Right atrium auricular region (tissue), 2 donors: ENCODE data around the gene ANAPC2. TPM values are rescaled to one million over a fixed set of nuclear protein-coding genes. Genes with fewer than 3 reads are reported as not detected.
"Not testable (repeated sequence)": the region's sequence is repeated elsewhere in the genome, so short reads cannot be mapped to it uniquely, and the experiment has no call there.

Experiments used
- DNase-seq: peaks from one replicate; pipeline ENCODE4 v3.0.0-alpha.2; 2019; ENCODE audit warnings: low spot score
- H3K27ac ChIP-seq, 2 donors: fragments of 200-600 bp; sonication (generic); 1 replicate in 1 of 2; 2 replicates in 1 of 2; pipeline ENCODE4 v1.5.1; 2016 to 2019
- H3K27me3 ChIP-seq, 2 donors: fragments of 200-600 bp; sonication (generic); one replicate each; pipeline versions ENCODE4 v1.5.1 to v1.6.0; 2017 to 2019
- H3K36me3 ChIP-seq: fragments of 200-600 bp; sonication (generic); one replicate; pipeline ENCODE4 v1.5.1; 2016
- H3K4me1 ChIP-seq, 2 donors: fragments of 200-600 bp; sonication (generic); one replicate each; pipeline versions ENCODE4 v1.5.1 to v1.6.0; 2017 to 2019
- H3K4me3 ChIP-seq, 2 donors: fragments of 200-600 bp; sonication (generic); 1 replicate in 1 of 2; 2 replicates in 1 of 2; pipeline ENCODE4 v1.5.1; 2017 to 2019; ENCODE audit warnings: mild to moderate bottlenecking in 1 of 2, moderate library complexity in 1 of 2
- H3K9me3 ChIP-seq, 2 donors: fragments of 200-600 bp; sonication (generic); one replicate each; pipeline ENCODE4 v1.5.1; 2019
- CTCF ChIP-seq, 2 donors: fragments of 200-600 bp; sonication (generic); IDR thresholded peaks; one replicate each; pipeline ENCODE4 v1.5.1; 2019; ENCODE audit warnings: antibody characterized with exemption in 2 of 2
- total RNA-seq, 2 donors: library from RNA; depleted of rRNA; stranded (reverse); fragments of >200 nt; gene quantifications; one replicate each; pipeline ENCODE4 v1.1.0, GENCODE V29; 2016

The ANAPC2 gene
- total RNA-seq, 2 donors from 2014 or later = 10.8 to 12.1 TPM

- H3K36me3 ChIP-seq = no peaks in the 10 kb centered on the region
- peak within 1 kb of the TSS in 1 of 2 donors; percentile 21 for H3K4me3 ChIP-seq
- peaks cover 12 to 15% of the 10 kb centered on the region in 2 donors for H3K27me3 ChIP-seq
- H3K27ac ChIP-seq = no peak within 1 kb of the TSS
- peaks cover 0 to 8% of the 10 kb centered on the region in 2 donors for H3K4me1 ChIP-seq
- DNase-seq = no peak
- no peak for TF ChIP-seq CTCF (IDR thresholded peaks at IDR 0.05)
- no peaks in the 10 kb centered on the region for H3K9me3 ChIP-seq
Measured at GRCh38 chr9:137138722-137139467, 49.5 kb downstream of the ANAPC2 start, which contains the start of gene GRIN1. GRIN1 (plus strand) TSS chr9:137139154; CDS start chr9:137139487, 333 bp downstream.

- H3K27me3 ChIP-seq = peaks cover 12 to 15% of the 10 kb centered on the region in 2 donors
- DNase-seq = no peak
- TF ChIP-seq CTCF (IDR thresholded peaks at IDR 0.05) = no peak
- H3K4me3 ChIP-seq = no peak overlapping the region
- no peaks in the 10 kb centered on the region for H3K9me3 ChIP-seq
- no peaks in the 10 kb centered on the region for H3K36me3 ChIP-seq
- no peak overlapping the region for H3K27ac ChIP-seq
- peaks cover 0 to 8% of the 10 kb centered on the region in 2 donors for H3K4me1 ChIP-seq
Measured at GRCh38 chr9:137138058-137138721, 50.2 kb downstream of the ANAPC2 start.

- no peak for TF ChIP-seq CTCF (IDR thresholded peaks at IDR 0.05)
- no peak for DNase-seq
- no peaks in the 10 kb centered on the region for H3K9me3 ChIP-seq
- no peak overlapping the region for H3K4me3 ChIP-seq
- H3K4me1 ChIP-seq = peaks cover 0 to 8% of the 10 kb centered on the region in 2 donors
- H3K27me3 ChIP-seq = peaks cover 12 to 15% of the 10 kb centered on the region in 2 donors
- H3K27ac ChIP-seq = no peak overlapping the region
- H3K36me3 ChIP-seq = no peaks in the 10 kb centered on the region
Measured at GRCh38 chr9:137136881-137137607, 51.3 kb downstream of the ANAPC2 start.

GRCh38 chr9:137136261-137136880 is 52.0 kb downstream of the ANAPC2 start:
- no peak for TF ChIP-seq CTCF (IDR thresholded peaks at IDR 0.05)
- DNase-seq = no peak
- Histone ChIP-seq H3K27ac (no peak overlapping the region), H3K4me1 (peaks cover 0 to 8% of the 10 kb centered on the region in 2 donors), H3K4me3 (no peak overlapping the region), H3K27me3 (peaks cover 12 to 15% of the 10 kb centered on the region in 2 donors), H3K36me3 (no peaks in the 10 kb centered on the region), H3K9me3 (no peaks in the 10 kb centered on the region)

GRCh38 chr9:137135154-137135553 is 53.2 kb downstream of the ANAPC2 start:
- peaks cover 12 to 15% of the 10 kb centered on the region in 2 donors for H3K27me3 ChIP-seq
- not testable (repeated sequence) for H3K36me3 ChIP-seq, H3K9me3 ChIP-seq, H3K27ac ChIP-seq, H3K4me3 ChIP-seq, DNase-seq
- peaks cover 0 to 11% of the 10 kb centered on the region in 2 donors for H3K4me1 ChIP-seq
